SK-N-DZ (cell line): Measurements from ENCODE around the gene RHOBTB3.
"Not testable (repeated sequence)": the region's sequence is repeated elsewhere in the genome, so short reads cannot be mapped to it uniquely, and the experiment has no call there.

Experiments used
- DNase-seq: peaks from one replicate; pipeline ENCODE4 v3.0.0-alpha.2; 2015; ENCODE audit warnings: low spot score

The RHOBTB3 gene

GRCh38 chr5:95818181-95819147 is 87.3 kb downstream of the RHOBTB3 start:
- no peak for DNase-seq

GRCh38 chr5:95821110-95822021 is 90.2 kb downstream of the RHOBTB3 start:
- no peak for DNase-seq

- peak; percentile 90 for DNase-seq
Observed at GRCh38 chr5:95822043-95822541, 91.0 kb downstream of the RHOBTB3 start.

- DNase-seq = peak; percentile 84
Observed at GRCh38 chr5:95822542-95823181, 91.5 kb downstream of the RHOBTB3 start, which contains the start of gene GLRX. Gene GLRX, minus strand, starts transcription at chr5:95822726. Its CDS starts 64 bp downstream, at chr5:95822662.

GRCh38 chr5:95823218-95823737 is 92.1 kb downstream of the RHOBTB3 start:
- DNase-seq = no peak

- no peak for DNase-seq
Observed at GRCh38 chr5:95823738-95824609, 92.8 kb downstream of the RHOBTB3 start.

GRCh38 chr5:95824747-95825146 is 93.6 kb downstream of the RHOBTB3 start:
- no peak for DNase-seq

- no peak for DNase-seq
Observed at GRCh38 chr5:95825495-95825894, 94.4 kb downstream of the RHOBTB3 start.

- no peak for DNase-seq
Observed at GRCh38 chr5:95826949-95827891, 96.1 kb downstream of the RHOBTB3 start.

- no peak for DNase-seq
Observed at GRCh38 chr5:95827892-95828246, 96.7 kb downstream of the RHOBTB3 start.

- DNase-seq = no peak
Observed at GRCh38 chr5:95830226-95830625, 99.1 kb downstream of the RHOBTB3 start.

GRCh38 chr5:95832664-95833063 is 101.5 kb downstream of the RHOBTB3 start:
- no peak for DNase-seq

GRCh38 chr5:95835682-95836385 is 104.7 kb downstream of the RHOBTB3 start:
- DNase-seq = no peak

GRCh38 chr5:95836544-95836943 is 105.4 kb downstream of the RHOBTB3 start:
- no peak for DNase-seq

- DNase-seq = not testable (repeated sequence)
Observed at GRCh38 chr5:95836971-95837370, 105.8 kb downstream of the RHOBTB3 start.

- no peak for DNase-seq
Observed at GRCh38 chr5:95837492-95837891, 106.4 kb downstream of the RHOBTB3 start.

- DNase-seq = no peak
Observed at GRCh38 chr5:95838001-95838520, 106.9 kb downstream of the RHOBTB3 start.

- DNase-seq = no peak
Observed at GRCh38 chr5:95838556-95838955, 107.4 kb downstream of the RHOBTB3 start.
